CD4-positive, alpha-beta T cell (primary cell): ENCODE measurements around the gene PDE8B. TPM values are rescaled to one million over a fixed set of nuclear protein-coding genes. Genes with fewer than 3 reads are reported as not detected.

ENCODE experiments used
- ATAC-seq: fragments of 200-7000 bp; cut with Tn5 transposase; one replicate; pipeline ENCODE4 v1.10.0; 2022; ENCODE audit warnings: mild to moderate bottlenecking; ENCODE audit not compliant: poor library complexity
- CTCF ChIA-PET: fragments of 350-600 bp; sonication (Branson Sonifier 250); formaldehyde crosslinking; loops from one replicate; lab custom pipeline; 2021; ENCODE audit warnings: antibody characterized with exemption, inconsistent platforms; lab: Charles Lee
- POLR2A ChIA-PET: fragments of 350-600 bp; sonication (Branson Sonifier 250); formaldehyde crosslinking; loops from one replicate; lab custom pipeline; 2021; ENCODE audit warnings: antibody characterized with exemption, inconsistent platforms; lab: Charles Lee
- DNase-seq, 14 experiments: peaks; one replicate each; pipeline ENCODE4 v3.0.0-alpha.2; 2013 to 2020; ENCODE audit warnings: mixed read lengths in 2 of 14
- H3K27ac ChIP-seq, 2 donors: one replicate each; pipeline versions ENCODE4 v1.5.1 to v1.7.0; 2013; ENCODE audit warnings: low read length in 2 of 2, low read depth in 1 of 2, mild to moderate bottlenecking in 1 of 2
- H3K27me3 ChIP-seq, 2 experiments: 1 replicate in 1 of 2; 2 replicates in 1 of 2; pipeline versions ENCODE4 v1.6.1 to v1.7.0; 2013; ENCODE audit warnings: low read length in 2 of 2, control low read depth in 1 of 2, mild to moderate bottlenecking in 1 of 2, moderate library complexity in 1 of 2; ENCODE audit not compliant: insufficient read depth in 2 of 2, control insufficient read depth in 1 of 2
- H3K36me3 ChIP-seq: one replicate; pipeline ENCODE4 v1.6.1; 2013; ENCODE audit warnings: low read length, control low read depth; ENCODE audit not compliant: insufficient read depth
- H3K4me1 ChIP-seq: one replicate; pipeline ENCODE4 v1.6.1; 2013; ENCODE audit warnings: low read length, control low read depth; ENCODE audit not compliant: insufficient read depth
- H3K4me3 ChIP-seq: one replicate; pipeline ENCODE4 v1.5.1; 2013; ENCODE audit warnings: mild to moderate bottlenecking, low read length, moderate library complexity
- H3K9me3 ChIP-seq, 2 experiments: 1 replicate in 1 of 2; 2 replicates in 1 of 2; pipeline versions ENCODE4 v1.6.1 to v1.7.0; 2013; ENCODE audit warnings: low read length in 2 of 2, mild to moderate bottlenecking in 2 of 2, control low read depth in 1 of 2, moderate library complexity in 1 of 2; ENCODE audit not compliant: control insufficient read depth in 1 of 2, insufficient read depth in 1 of 2
- H3K27ac Mint-ChIP-seq: one replicate; pipeline ENCODE4 v1.8.0; 2020; ENCODE audit warnings: mixed read lengths
- H3K27me3 Mint-ChIP-seq: one replicate; pipeline ENCODE4 v1.8.0; 2021; ENCODE audit warnings: mixed read lengths
- H3K36me3 Mint-ChIP-seq: one replicate; pipeline ENCODE4 v1.8.0; 2021; ENCODE audit warnings: low read depth, mixed read lengths
- H3K4me1 Mint-ChIP-seq: one replicate; pipeline ENCODE4 v1.8.0; 2021; ENCODE audit warnings: low read depth, mixed read lengths
- H3K4me3 Mint-ChIP-seq: one replicate; pipeline ENCODE4 v1.8.0; 2020; ENCODE audit warnings: mild to moderate bottlenecking, mixed read lengths
- H3K9me3 Mint-ChIP-seq: one replicate; pipeline ENCODE4 v1.8.0; 2020; ENCODE audit warnings: mixed read lengths
- CTCF ChIP-seq: fragments of 200-600 bp; IDR thresholded peaks from one replicate; pipeline ENCODE4 v1.8.0; 2022; ENCODE audit warnings: antibody characterized with exemption, mild to moderate bottlenecking
- intact Hi-C, 2 experiments: fragments of 100-400 bp; cut with DNase I in 1 of 2; cut with micrococcal nuclease in 1 of 2; formaldehyde crosslinking; loops; one replicate each; pipeline versions ENCODE4 v1.15.1 to v1.9.0; 2023 to 2025; cut with DNase I, micrococcal nuclease
- total RNA-seq, 174 experiments: library from RNA in 2 of 174; stranded (reverse) in 2 of 174; gene quantifications; one replicate each; pipeline ENCODE4 v1.2.3 and lab custom pipeline; 2021 to 2026

PDE8B gene
- total RNA-seq, 2 experiments from 2014 or later, result 0.22 to 0.27 TPM

GRCh38 chr5:77333451-77334123 lies 123.1 kb downstream of the PDE8B start:
- POLR2A ChIA-PET, result no interaction called here
- no peaks in the 10 kb centered on the region for H3K27me3 Mint-ChIP-seq
- intact Hi-C loops, result no loop called here
- Histone ChIP-seq H3K36me3 (no peaks in the 10 kb centered on the region), H3K27ac (no peak overlapping the region), H3K27me3 (no peaks in the 10 kb centered on the region), H3K9me3 (no peaks in the 10 kb centered on the region), H3K4me1 (no peaks in the 10 kb centered on the region), H3K4me3 (no peak overlapping the region)
- CTCF ChIA-PET, result interaction anchor here (1.3 kb wide), 1 partner anchor 14 kb away, joined by 3 read pairs; no protein-coding TSS in a partner anchor
- no peak overlapping the region for H3K4me3 Mint-ChIP-seq
- DNase-seq, result no peak
- H3K27ac Mint-ChIP-seq, result no peak overlapping the region
- H3K36me3 Mint-ChIP-seq, result no peaks in the 10 kb centered on the region
- H3K9me3 Mint-ChIP-seq, result no peaks in the 10 kb centered on the region
- no peaks in the 10 kb centered on the region for H3K4me1 Mint-ChIP-seq
- TF ChIP-seq CTCF, result no peak
- ATAC-seq, result no peak

DNA sequence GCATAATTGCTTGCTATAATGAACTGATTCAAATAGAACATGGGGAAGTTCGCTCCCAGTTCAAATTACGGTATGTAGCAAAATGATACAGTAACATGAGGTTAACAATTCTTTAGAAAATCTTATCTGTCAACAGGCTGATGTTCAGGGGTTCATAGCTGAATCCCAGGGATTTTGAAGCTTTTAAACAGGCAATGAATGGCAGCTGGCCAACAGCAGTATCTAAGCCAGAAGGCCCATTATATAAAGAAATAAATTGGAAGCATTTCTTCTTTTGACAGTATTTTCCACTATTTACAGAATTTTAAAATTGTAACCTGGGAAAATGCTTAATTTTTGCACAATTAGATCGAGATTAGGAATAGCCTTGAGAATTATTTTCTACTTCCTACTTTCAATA lies 126.8 kb downstream of the PDE8B start:
- no peak for ATAC-seq
- no peak overlapping the region for H3K27ac Mint-ChIP-seq
- no peaks in the 10 kb centered on the region for H3K36me3 Mint-ChIP-seq
- intact Hi-C loops, result no loop called here
- H3K27me3 ChIP-seq, result no peaks in the 10 kb centered on the region
- POLR2A ChIA-PET, result no interaction called here
- CTCF ChIA-PET, result no interaction called here
- no peak for TF ChIP-seq CTCF
- H3K4me3 Mint-ChIP-seq, result no peak overlapping the region
- H3K4me3 ChIP-seq, result no peak overlapping the region
- DNase-seq, result no peak
- H3K4me1 Mint-ChIP-seq, result no peaks in the 10 kb centered on the region
- H3K9me3 ChIP-seq, result no peaks in the 10 kb centered on the region
- H3K36me3 ChIP-seq, result no peaks in the 10 kb centered on the region
- H3K27ac ChIP-seq, result no peak overlapping the region
- H3K9me3 Mint-ChIP-seq, result no peaks in the 10 kb centered on the region
- no peaks in the 10 kb centered on the region for H3K27me3 Mint-ChIP-seq
- H3K4me1 ChIP-seq, result no peaks in the 10 kb centered on the region

DNA sequence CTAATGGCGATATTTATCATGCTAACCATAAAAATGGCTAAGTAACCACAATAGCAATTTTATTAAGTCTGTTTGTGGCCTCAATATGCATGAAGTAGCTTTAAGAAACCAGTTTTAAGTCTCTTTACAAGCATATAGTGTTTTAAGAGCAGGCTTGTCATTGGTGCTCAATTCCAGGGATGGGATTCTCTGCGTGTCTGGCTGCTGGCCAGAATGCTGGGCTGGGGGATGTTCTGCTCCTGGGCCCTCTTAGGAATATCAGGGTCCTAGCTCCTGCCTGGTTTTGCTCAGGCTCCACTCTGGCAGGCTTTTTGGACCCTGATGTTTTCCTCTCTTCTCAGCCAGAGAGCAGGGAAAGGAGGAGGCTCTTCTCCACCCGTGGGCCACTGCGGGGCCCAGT lies 127.2 kb downstream of the PDE8B start:
- H3K4me1 ChIP-seq, result no peaks in the 10 kb centered on the region
- Mint-ChIP-seq H3K4me3 (no peak overlapping the region), H3K36me3 (no peaks in the 10 kb centered on the region), H3K4me1 (no peaks in the 10 kb centered on the region), H3K9me3 (no peaks in the 10 kb centered on the region), H3K27me3 (no peaks in the 10 kb centered on the region), H3K27ac (no peak overlapping the region)
- intact Hi-C loops, result no loop called here
- DNase-seq (no peak), ATAC-seq (no peak)
- no peaks in the 10 kb centered on the region for H3K9me3 ChIP-seq
- TF ChIP-seq CTCF, result no peak
- no peaks in the 10 kb centered on the region for H3K36me3 ChIP-seq
- H3K27me3 ChIP-seq, result no peaks in the 10 kb centered on the region
- ChIA-PET CTCF (no interaction called here), POLR2A (no interaction called here)
- H3K27ac ChIP-seq, result no peak overlapping the region
- H3K4me3 ChIP-seq, result no peak overlapping the region
